MCF 10A (cell line): ENCODE results near the gene SLIT3. TPM values are rescaled to one million over a fixed set of nuclear protein-coding genes. Genes with fewer than 3 reads are reported as not detected.

Experiments used
- BruUV-seq: library from RNA; stranded (reverse); fragments of 400-500 nt; replicated peaks from 2 replicates; lab custom pipeline; 2021; lab: Mats Ljungman, UMichigan
- CTCF ChIA-PET: fragments of 300-600 bp; sonication (Branson Sonifier 250); formaldehyde crosslinking; extraction: SDS; loops from one replicate; lab custom pipeline; 2021; ENCODE audit warnings: antibody characterized with exemption, inconsistent platforms; lab: Yijun Ruan, JAX
- POLR2A ChIA-PET: fragments of 300-600, 350-650 bp; sonication (Branson Sonifier 250); formaldehyde crosslinking; extraction: SDS; loops from one replicate; lab custom pipeline; 2020; ENCODE audit warnings: antibody characterized with exemption, inconsistent platforms; lab: Yijun Ruan, JAX
- DNase-seq: peaks from one replicate; pipeline ENCODE4 v3.0.0-alpha.2; 2018; ENCODE audit not compliant: unreplicated experiment
- H3K27ac Mint-ChIP-seq: one replicate; pipeline ENCODE4 v1.8.0; 2022; ENCODE audit warnings: mild to moderate bottlenecking, low read depth, mixed read lengths; ENCODE audit not compliant: unreplicated experiment
- H3K27me3 Mint-ChIP-seq: one replicate; pipeline ENCODE4 v1.8.0; 2022; ENCODE audit warnings: mixed read lengths; ENCODE audit not compliant: insufficient read depth, unreplicated experiment
- H3K36me3 Mint-ChIP-seq: one replicate; pipeline ENCODE4 v1.8.0; 2022; ENCODE audit warnings: mild to moderate bottlenecking, moderate library complexity, mixed read lengths; ENCODE audit not compliant: insufficient read depth, unreplicated experiment
- H3K4me1 Mint-ChIP-seq: one replicate; pipeline ENCODE4 v1.8.0; 2022; ENCODE audit warnings: mixed read lengths; ENCODE audit not compliant: insufficient read depth, unreplicated experiment
- H3K4me3 Mint-ChIP-seq: one replicate; pipeline ENCODE4 v1.8.0; 2022; ENCODE audit warnings: mild to moderate bottlenecking, moderate library complexity, mixed read lengths; ENCODE audit not compliant: unreplicated experiment
- H3K9me3 Mint-ChIP-seq: one replicate; pipeline ENCODE4 v1.8.0; 2022; ENCODE audit warnings: mixed read lengths; ENCODE audit not compliant: unreplicated experiment
- CTCF ChIP-seq: fragments of 200-600 bp; IDR thresholded peaks from one replicate; pipeline ENCODE4 v1.8.0; 2022; ENCODE audit warnings: antibody characterized with exemption, mild to moderate bottlenecking; ENCODE audit not compliant: unreplicated experiment
- intact Hi-C: fragments of 100-400 bp; cut with micrococcal nuclease; formaldehyde crosslinking; loops from 2 replicates; pipeline ENCODE4 v1.14.1; 2022
- total RNA-seq: library from RNA; stranded (reverse); gene quantifications from 2 replicates; pipeline ENCODE4 v1.2.3, GENCODE V29; 2022

SLIT3 gene
- total RNA-seq, 1 experiment from 2014 or later = 0.89 TPM

GRCh38 chr5:169201597-169201996 is 99.3 kb downstream of the SLIT3 start:
- no peaks in the 10 kb centered on the region for H3K4me1 Mint-ChIP-seq
- no TSS peak for BruUV-seq
- no peak for TF ChIP-seq CTCF
- CTCF ChIA-PET = interaction anchor here (0.7 to 1.9 kb wide), 3 partner anchors 10 to 214 kb away, joined by 3 to 7 read pairs (median 3); no protein-coding TSS in a partner anchor
- H3K9me3 Mint-ChIP-seq = peaks cover 36% of the 10 kb centered on the region
- no peaks in the 10 kb centered on the region for H3K36me3 Mint-ChIP-seq
- POLR2A ChIA-PET = interaction anchor here (0.7 kb wide), 1 partner anchor 186 kb away, joined by 3 read pairs; no protein-coding TSS in a partner anchor
- DNase-seq = no peak
- no peaks in the 10 kb centered on the region for H3K27me3 Mint-ChIP-seq
- intact Hi-C loops = no loop called here
- no peak overlapping the region for H3K4me3 Mint-ChIP-seq
- no peak overlapping the region for H3K27ac Mint-ChIP-seq

- TF ChIP-seq CTCF = no peak
- H3K27ac Mint-ChIP-seq = no peak overlapping the region
- ChIA-PET POLR2A (interaction anchor here (0.7 kb wide), 1 partner anchor 204 kb away, joined by 3 read pairs; no protein-coding TSS in a partner anchor), CTCF (interaction anchor here (0.6 to 1.9 kb wide), 5 partner anchors 61 to 756 kb away, joined by 3 to 7 read pairs (median 3); no protein-coding TSS in a partner anchor)
- no peak for DNase-seq
- H3K36me3 Mint-ChIP-seq = no peaks in the 10 kb centered on the region
- H3K27me3 Mint-ChIP-seq = no peaks in the 10 kb centered on the region
- peaks cover 40% of the 10 kb centered on the region for H3K9me3 Mint-ChIP-seq
- no peak overlapping the region for H3K4me3 Mint-ChIP-seq
- intact Hi-C loops = no loop called here
- BruUV-seq = no TSS peak
- no peaks in the 10 kb centered on the region for H3K4me1 Mint-ChIP-seq
Measured at GRCh38 chr5:169200125-169200778, 100.7 kb downstream of the SLIT3 start.

GRCh38 chr5:169197343-169197742 is 103.6 kb downstream of the SLIT3 start:
- Mint-ChIP-seq H3K9me3 (peaks cover 24% of the 10 kb centered on the region), H3K27ac (no peak overlapping the region), H3K27me3 (no peaks in the 10 kb centered on the region), H3K4me3 (no peak overlapping the region), H3K4me1 (no peaks in the 10 kb centered on the region), H3K36me3 (no peaks in the 10 kb centered on the region)
- no TSS peak for BruUV-seq
- intact Hi-C loops = no loop called here
- DNase-seq = peak; percentile 65
- CTCF ChIA-PET = interaction anchor here (0.5 to 4.6 kb wide), 13 partner anchors 12 to 560 kb away, joined by 3 to 39 read pairs (median 3); no protein-coding TSS in a partner anchor
- no peak for TF ChIP-seq CTCF
- POLR2A ChIA-PET = no interaction called here

GRCh38 chr5:169196059-169196458 is 104.9 kb downstream of the SLIT3 start:
- no peaks in the 10 kb centered on the region for H3K4me1 Mint-ChIP-seq

More at GRCh38 chr5:169196059-169196458, 104.9 kb downstream of the SLIT3 start:
- DNase-seq = no peak
- ChIA-PET CTCF (interaction anchor here (0.6 to 4.6 kb wide), 4 partner anchors 8 to 249 kb away, joined by 3 to 39 read pairs (median 4); no protein-coding TSS in a partner anchor), POLR2A (no interaction called here)
- peaks cover 24% of the 10 kb centered on the region for H3K9me3 Mint-ChIP-seq
- H3K36me3 Mint-ChIP-seq = no peaks in the 10 kb centered on the region
- H3K4me3 Mint-ChIP-seq = no peak overlapping the region
- H3K27me3 Mint-ChIP-seq = no peaks in the 10 kb centered on the region
- BruUV-seq = no TSS peak
- intact Hi-C loops = no loop called here
- no peak overlapping the region for H3K27ac Mint-ChIP-seq
- TF ChIP-seq CTCF = no peak
